EL (cell line): ENCODE results near the gene CNTNAP5.

Source experiments
- DNase-seq: peaks from one replicate; pipeline ENCODE4 v3.0.0-alpha.2; 2016

CNTNAP5 gene

DNA sequence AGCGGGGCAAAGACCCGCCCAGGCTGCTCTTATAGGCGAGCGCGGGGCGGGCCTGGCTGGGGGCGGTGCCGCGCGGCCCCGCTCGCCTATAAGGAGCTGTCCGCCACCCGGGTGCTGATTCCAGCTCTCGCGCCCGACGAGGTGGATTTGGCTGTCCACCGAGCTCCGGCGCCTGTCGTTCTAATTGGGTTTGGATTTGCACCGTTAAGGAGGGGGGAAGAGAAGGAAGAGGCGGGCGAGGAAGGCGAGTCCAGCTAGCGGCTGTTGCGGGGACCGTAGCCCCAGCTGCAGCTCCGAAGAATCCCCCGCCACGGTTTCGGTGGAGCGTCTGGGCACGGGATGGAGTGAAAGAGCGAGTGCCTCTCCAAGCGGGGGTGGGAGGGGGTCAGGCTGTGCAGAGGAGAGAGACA lies at the start of gene CNTNAP5:
Gene CNTNAP5 (plus strand): TSS at position 117 of the 410 bp plus-strand sequence. CDS start 364 bp downstream, outside the sequence.
- DNase-seq = no peak

DNA sequence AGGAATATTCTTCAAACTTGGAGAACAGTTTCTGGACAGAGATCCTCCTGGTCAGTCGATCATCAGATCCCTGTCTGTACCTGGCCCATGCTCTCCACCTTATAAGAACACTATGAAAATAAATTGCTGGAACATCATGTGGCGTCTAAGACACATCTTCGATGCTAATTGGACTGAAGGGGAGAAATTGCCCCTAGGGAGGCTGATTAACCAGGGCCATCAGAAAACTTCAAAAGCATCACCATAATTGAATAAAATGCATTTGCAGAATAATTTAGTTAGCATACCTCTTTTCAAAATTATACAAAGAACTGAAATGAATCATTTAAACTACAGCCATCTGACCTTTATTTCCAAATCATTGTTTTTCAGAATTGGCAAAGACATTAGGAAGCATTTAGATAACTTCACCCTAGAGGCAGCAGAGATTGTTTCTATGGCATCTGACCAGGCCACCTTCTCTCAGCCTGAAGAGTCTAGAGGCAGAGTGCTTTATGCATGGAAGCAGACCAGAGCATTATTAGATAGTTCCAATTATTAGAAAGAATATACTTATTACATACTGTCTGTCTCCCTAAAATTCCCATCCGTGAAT lies 48.9 kb upstream of the CNTNAP5 start:
- DNase-seq = no peak

DNA sequence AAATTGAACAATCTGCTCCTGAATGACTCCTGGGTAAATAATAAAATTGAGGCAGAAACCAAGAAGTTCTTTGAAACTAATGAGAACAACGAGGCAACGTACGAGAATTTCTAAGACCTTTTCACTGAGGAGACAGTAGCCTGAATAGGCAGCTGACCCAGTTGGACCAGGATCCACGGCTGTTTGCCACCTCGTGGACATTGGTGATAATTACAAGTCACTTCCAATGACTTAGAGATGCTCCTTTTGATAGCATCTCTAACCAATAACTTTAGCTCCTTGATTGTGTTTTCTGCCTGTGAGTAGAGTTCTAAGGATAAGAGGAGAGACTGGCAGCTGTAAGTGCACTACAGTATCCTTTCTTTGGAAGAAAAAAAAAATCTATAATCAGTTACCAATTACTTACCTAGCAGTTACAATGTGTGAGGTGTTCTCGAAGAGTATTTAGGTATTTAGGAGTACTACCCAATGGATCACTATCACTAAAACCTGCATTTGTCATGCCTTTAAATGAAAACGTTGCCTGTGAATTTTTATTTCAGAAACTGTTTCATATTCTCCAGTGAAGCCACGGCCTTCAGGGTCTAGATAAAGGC lies 31.3 kb upstream of the CNTNAP5 start:
- DNase-seq = peak; percentile 0

DNA sequence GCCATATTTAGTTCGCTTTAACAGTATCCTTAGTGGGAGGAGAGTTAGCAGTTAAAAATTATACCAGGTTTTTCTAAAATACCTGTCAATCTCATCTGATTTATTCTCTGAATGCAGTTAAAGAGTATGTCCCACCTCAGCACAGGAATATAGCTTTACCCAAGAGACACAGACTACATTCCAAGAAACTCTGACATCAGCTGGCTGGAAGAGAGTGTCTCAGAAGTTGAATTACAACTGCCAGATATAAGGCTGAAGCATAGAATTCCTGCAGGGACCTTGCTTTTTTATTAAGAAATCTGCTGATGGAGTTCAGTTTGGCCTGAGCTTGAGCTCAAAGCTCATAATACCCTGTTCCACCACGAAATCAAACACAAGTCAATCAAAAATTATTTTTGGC lies 25.4 kb upstream of the CNTNAP5 start:
- DNase-seq = no peak

DNA sequence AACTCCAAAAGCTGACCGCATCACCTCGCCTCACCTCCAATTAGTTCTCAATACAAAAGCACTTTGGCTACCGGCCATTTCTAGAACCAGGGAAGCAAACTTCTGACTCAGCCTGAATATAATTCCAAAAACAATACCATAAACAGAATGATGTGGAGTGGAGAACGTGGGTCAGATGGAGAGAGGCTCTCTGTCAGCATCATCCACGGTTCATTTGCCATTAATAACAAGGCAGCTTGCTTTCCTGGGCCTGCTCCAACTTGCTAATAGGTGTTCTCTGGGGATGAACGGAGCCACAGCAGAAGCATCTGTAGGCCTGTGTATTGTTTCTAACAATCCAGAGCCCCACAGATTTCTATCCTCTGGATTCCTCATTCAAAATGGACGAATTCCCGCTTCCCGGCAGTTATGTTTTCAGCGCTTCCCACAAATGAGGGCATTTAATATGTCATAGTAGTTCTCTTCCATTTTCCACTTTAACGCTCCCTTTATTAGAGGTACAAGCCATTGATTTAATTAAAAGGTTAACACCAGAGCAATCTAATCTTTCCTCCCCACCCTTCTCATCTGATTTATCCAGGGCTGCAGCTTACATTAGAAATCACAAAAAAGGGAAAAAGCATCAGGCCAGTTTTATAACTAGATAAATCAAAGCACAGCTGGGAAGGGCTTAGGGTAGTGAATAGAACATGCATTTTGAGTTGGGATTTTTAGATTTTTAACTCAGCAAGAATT lies 23.2 kb upstream of the CNTNAP5 start:
- no peak for DNase-seq

DNA sequence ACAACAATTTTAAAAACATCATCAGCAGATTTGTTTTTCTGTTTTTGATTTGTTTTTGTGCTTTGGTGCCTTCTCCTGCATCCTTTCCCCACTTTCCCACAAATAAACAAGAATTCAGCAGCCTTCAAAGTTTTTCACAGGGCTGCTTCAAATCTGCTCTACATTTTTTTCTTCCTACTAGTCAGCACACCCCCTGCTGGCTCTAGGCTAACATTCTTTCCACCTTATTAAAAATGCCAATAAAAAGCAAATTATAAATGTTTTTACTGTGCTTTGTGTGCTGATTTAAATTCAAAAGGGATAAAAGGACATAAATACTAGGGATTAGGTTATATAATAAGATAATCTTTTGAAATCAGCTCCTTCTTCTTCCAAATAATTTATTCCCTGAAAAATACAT lies 6.2 kb upstream of the CNTNAP5 start:
- no peak for DNase-seq

DNA sequence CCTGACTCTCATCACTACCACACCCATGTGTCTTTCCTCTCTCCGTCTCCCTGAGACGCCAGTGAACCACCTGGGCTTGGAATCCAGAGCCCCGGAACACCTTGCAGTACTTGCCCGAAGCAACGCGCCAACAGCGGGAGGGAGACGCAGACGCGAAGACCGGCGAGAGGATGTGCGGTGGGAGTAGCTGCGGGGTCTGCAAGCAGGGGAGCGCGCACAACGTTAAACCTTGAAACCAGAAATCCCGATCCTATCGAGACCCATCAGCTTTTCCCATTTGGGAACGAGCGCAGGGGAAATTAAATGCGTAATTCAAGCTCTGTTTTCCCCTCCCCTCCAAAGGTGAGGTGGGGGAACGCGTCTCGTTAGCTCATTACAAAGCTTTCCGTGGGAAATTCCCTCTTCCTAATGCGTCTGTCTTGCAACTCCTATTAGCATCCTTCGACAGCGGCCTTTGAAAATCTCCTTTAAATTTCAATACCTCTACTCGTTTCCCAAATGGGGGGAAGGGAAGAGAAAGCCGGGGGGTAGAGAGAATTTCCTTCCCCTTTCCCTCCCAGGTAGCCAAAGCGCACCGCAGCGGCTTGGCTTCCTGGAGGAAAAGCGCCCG lies 421 bp upstream of the CNTNAP5 start:
- DNase-seq = no peak

DNA sequence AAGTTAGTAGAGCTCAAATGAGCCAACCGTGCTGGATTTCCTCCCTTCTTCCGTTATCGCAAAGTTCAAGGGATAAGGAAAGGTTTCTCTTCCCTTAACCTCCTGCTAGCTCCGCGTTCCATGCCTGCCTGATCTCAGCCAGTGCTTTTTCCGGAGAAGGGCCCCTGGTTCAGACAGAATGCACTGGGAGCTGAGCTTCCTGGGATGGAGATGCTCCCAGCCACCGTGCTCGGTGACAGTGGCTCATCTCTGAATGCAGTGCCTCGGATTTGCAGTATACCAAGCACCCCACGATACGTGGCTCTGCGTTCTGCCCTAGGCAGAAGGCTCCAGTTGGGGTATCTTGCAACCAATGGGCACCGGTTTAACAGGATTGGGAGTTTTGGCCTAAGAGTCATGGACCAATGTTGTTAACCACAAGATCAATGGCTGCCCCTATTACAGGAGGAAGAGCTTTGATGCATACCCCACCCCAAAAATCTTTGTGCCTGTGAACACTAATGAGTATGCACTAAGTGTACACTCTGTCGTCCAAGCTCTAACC lies 876 bp downstream of the CNTNAP5 start:
- no peak for DNase-seq

DNA sequence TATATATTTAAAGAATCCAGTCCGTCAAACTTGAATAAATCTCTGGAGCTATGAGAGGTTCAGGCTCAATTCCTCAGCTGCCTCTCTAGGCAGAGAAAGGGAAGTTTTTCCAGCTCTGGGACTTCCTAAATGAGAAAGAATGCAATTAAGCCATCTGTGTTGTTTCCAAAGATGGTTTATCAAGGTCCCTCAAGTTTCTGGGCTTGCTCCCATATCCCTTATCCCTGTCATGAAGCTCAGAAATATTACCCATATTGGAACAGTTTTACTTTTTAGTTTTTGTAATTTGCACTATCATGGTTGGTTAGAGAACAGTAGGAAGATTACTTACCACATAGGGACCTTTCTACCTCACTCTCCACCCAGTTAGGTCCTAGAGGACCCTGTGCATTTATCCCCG lies 1.4 kb downstream of the CNTNAP5 start:
- no peak for DNase-seq

DNA sequence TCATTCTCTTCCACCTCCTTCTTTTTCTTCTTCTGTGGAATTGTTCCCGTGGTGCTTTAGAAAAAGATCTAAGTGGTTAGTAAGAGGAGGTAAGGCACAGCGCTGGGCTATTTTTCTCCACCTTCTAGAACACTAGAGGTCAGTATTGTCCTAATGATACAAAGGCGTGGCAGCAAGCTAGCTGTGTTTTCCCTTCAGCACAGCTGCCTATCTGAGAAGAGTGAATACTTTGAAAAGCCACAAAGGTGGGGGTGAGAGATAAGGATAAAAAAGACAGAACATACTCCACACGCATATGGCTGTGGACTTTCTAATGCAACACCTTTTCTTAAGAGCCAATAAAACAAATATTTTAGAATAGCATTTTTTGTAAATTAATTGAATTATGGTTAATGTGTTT lies 2.1 kb downstream of the CNTNAP5 start:
- DNase-seq = peak; percentile 6

DNA sequence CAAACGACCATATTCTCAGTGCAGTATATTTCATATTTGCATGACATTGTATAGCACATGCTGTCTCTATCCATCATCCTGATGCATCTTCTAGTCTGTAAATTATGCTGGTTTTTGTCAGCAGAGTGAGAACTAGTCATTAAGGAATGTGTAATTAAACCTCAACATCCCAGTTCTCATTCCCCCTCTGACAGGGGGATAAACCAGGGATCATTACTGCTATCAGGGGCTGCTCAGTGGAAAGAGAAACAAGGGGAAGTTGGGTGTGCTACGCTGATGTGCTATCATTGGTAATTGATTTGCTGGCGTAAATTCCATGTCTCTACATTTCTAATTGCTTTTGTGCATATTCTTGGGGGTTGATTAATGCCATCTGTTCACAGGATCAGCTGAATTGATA lies 7.7 kb downstream of the CNTNAP5 start:
- no peak for DNase-seq

DNA sequence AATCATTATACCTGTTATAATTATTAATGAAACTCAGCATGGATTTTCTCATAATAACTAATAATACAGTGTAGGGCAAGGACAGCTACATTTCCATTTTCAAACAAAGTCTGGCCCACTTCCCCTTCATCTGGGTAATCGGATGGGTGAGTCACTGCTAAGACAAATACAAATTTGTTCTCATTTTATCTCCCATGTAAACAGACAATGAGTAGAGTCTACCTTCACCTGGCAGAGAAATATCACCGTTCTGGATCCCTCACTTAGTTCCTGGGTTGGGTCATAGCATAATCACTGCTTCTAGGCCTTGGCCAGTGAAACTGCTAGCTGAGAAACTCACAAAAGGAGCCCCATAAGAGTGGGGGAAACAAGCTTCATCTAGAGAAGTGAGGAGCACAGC lies 9.2 kb downstream of the CNTNAP5 start:
- no peak for DNase-seq

DNA sequence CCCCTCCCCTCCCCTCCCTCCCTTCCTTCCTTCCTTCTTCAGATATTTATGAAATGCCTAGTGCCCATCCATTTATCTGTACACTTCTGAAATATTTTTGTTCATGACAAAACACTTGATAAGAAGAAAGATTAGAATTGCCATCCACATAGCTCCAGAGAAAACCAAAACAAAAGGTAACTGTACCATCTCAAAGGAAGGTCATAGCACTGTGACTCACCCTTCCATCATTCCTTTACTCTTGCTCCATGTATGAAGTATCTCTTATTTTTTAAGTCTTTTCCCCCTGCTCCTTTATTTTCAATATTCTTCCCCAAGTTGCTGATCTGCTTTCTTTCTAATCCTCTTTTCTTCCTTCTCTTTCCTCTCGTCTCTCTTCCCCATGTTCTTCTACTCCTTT lies 9.9 kb downstream of the CNTNAP5 start:
- DNase-seq = no peak

DNA sequence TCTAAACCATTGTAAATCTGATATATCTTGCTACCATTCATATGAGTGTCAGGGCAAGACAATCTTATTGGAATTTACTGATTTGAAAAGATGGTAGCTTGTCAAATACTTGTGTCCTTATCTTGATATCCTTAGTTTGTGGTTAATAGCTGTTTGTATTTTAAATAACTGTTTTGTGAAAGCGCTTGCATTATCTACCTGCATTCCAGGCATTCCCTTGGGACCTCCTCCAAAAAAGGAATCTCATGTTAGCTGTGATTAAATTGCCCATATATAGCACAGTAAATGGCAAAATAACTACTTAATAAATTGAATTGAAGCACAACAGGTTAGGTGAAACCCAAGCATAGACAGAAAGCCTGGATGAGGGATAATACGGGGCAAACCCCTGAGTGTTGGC lies 13.9 kb downstream of the CNTNAP5 start:
- no peak for DNase-seq

DNA sequence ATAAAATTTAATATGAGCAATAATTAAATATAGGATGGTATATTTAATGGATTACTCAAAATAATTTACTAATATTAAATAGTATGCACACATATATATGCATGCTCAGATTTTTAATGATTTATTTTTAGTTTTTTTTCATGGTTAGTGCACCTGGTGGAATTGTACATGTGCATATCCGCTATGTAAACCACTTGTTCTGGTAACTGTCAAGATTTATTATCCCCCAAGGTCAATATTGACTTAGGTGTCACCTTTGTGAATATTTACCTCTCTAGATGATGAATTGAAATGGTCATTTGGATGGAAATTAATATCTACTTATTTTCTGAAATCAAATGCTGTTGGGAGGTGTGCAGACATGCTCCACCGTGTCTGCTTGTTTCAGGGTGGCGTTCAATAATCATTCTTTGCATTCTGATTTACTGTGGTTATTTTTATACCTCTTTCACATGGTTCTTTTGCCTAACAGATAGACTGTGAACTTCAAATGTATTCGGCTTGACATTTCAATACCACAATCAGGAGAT lies 14.7 kb downstream of the CNTNAP5 start:
- no peak for DNase-seq

DNA sequence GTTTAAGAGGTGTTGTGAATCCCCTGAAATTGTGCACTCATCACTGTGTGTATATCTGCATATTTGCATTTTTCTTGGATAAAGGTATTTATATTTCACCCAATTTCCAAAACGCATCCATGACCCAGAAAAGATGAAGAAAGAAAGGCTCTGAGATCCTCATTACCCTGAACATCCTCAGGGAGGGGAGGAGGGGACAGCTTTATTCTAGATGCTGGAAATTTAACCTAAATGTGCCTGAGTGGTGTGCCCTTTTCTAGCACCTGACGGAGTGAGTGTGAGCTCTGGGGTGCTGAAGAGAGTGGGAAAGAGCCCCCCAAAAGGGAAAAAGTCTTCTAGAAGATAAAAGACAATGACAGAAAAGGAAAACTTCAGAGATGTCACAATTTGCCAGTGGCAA lies 20.8 kb downstream of the CNTNAP5 start:
- no peak for DNase-seq

DNA sequence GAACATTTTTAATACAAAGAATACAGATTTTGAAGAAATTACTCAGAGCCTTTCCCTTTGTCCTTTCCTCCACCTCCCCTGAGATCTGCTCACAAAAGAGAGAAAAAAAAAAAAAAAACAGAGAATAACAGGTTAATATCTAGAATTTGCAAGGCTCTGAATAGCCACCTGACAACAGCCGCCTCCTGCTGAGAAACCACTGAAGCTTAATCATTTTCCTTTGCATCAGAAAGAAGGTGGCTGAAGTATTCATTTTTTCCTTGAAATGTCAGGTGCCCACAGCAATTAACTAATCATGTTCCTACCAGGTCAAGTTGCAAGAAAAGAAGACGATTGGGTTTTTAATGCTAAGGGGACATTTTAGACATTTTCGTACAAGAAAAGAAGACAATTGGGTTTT lies 21.2 kb downstream of the CNTNAP5 start:
- no peak for DNase-seq

DNA sequence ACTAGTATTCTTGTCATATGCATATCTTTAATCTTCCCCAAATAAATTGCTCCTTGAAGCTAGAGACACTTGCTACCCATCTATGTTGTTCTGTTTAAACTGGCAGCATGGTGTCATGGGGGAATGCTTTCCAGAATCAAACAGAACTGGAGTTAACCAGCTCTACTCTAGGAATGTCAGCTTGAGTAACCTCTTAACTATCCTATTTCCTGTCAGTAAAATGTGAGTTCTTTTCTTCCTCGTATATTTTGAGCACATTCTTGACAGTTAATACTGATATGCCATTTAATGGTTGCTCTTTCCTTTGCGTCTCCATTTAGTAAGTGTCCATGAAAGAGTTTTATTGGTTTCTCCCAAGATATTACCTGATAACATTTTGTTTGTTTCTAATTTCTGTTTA lies 23.0 kb downstream of the CNTNAP5 start:
- DNase-seq = no peak

DNA sequence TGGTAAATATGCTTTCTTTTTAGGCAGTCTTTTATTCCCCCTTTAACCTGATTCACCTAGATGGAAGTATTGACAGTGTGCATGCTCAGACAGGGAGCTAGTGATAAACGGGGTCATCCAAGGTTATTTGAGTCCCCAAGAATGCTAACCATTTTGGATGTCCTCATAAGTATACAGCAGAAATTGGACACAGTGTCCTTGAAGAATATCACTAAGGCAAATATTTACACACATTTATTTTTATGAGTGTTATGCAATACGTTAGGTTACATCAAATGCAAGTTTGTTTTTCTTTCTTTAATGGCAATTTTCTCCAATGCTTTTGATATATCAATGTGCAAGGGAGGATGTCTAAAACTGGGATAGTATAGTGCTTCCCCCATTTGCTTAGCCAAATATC lies 23.6 kb downstream of the CNTNAP5 start:
- no peak for DNase-seq

DNA sequence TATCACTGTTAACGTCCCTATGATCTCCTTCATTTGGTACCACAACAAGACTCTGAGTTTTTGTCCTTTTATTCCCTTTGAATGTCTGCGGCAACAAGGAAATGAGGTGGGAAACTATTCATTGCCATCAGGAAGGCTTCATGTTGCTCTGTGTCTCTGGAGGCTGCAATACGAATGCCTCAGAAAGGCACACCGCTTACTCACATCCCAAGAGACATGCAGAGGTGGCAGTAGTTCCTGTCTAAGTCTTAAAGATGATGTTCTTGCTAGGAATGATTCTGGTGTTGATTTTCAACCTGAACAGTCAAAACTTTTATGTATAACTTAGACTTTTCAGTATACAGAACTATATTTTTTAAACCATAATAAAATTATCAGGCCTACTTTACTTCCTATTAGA lies 24.0 kb downstream of the CNTNAP5 start:
- no peak for DNase-seq

DNA sequence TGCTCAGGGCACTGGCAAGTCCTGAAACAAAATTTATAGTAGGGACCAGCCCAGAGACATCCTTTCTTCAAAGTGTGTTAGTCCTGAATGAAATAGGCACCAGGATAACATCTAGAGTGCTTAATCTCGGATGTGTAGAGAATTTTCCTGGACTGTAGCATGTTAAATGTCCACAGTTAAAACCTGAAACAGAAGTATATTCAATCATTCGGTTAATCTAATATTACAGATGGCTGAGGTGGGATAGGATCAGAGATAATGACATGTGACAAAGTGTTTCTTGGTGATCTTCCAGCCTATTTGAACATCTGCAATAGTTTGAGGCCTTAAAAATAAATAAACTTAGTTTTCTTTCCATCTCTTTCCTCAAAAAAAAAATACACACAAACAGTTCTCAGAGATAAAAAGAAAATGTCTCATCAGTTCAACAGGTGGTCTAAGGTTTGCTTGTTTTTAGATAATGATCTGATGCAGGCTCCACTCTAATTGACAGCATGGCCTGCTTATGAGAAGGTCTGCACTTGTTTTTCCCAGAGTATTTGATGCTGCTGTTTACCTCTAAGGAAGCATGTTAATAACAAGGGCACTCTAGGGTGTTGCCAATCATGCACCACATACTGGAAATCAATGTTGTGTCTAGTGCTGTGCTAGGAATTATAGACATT lies 25.9 kb downstream of the CNTNAP5 start:
- no peak for DNase-seq

DNA sequence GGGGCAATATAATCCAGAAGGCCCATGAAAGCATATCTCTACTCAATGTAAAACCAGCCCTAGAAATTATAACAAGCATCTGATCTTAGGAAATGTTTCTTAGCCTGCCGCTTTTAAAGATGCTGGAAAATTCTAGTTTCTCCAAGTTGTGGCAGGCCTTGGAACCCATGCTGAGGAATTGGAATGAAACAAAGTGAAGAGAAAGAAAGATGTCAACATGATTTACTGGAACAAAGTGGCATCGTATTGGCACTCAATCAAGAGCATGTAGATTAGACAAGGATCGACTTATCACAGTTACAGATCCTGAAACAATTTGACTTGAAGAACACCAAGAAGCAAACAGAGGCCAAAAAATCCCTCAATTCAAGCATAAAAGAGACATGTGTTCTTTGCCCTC lies 28.7 kb downstream of the CNTNAP5 start:
- no peak for DNase-seq

DNA sequence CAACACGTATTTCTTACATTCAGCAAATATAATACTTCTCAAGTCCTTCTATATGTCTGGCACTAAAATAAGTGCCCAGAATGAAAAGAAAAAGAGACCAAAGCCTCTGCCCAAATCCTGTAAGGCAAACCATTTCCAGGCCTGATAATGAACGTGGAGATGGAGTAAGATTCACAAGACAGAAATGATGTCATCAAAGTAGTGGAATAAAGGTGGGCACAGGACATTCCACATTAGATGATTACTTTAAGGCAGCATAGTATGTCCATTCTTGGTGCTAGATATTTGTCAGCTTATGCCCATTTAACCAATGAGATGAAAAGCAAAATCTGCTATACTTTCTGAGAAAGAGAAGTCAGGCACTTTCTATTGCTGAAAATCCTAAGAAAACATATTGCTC lies 38.5 kb downstream of the CNTNAP5 start:
- DNase-seq = no peak
